GM06990 (cell line): ENCODE data around the gene POLR2B.
"Not testable (repeated sequence)": the region's sequence is repeated elsewhere in the genome, so short reads cannot be mapped to it uniquely, and the experiment has no call there.

Experiments
- DNase-seq: peaks from one replicate; pipeline ENCODE4 v3.0.0-alpha.2; 2011; ENCODE audit not compliant: insufficient read length; ENCODE audit errors: extremely low read depth
- H3K27me3 ChIP-seq: replicated peaks from 2 replicates; pipeline ENCODE4 v1.6.0; 2011; ENCODE audit warnings: low read length; ENCODE audit not compliant: control insufficient read depth, insufficient read depth
- H3K36me3 ChIP-seq: 2 replicates; pipeline ENCODE4 v1.5.1; 2011; ENCODE audit warnings: low read length; ENCODE audit not compliant: control insufficient read depth, insufficient read depth
- H3K4me3 ChIP-seq: replicated peaks from 2 replicates; pipeline ENCODE4 v1.5.1; 2011; ENCODE audit warnings: low read depth, mild to moderate bottlenecking, control low read depth, low read length
- CTCF ChIP-seq: IDR thresholded peaks from 2 replicates; pipeline ENCODE4 v1.5.1; 2011; ENCODE audit warnings: low read length, control low read depth, mild to moderate bottlenecking, inconsistent platforms; ENCODE audit not compliant: insufficient read depth, poor library complexity, severe bottlenecking

POLR2B gene

GRCh38 chr4:57044996-57045395 lies 66.3 kb downstream of the POLR2B start:
- DNase-seq, result no peak
- Histone ChIP-seq H3K4me3 (no peak overlapping the region), H3K36me3 (no peaks in the 10 kb centered on the region), H3K27me3 (no peaks in the 10 kb centered on the region)
- no peak for TF ChIP-seq CTCF

GRCh38 chr4:57047046-57047445 lies 68.3 kb downstream of the POLR2B start:
- H3K4me3 ChIP-seq, H3K36me3 ChIP-seq, DNase-seq, H3K27me3 ChIP-seq: not testable (repeated sequence)

- no peak for TF ChIP-seq CTCF
- no peak for DNase-seq
- no peaks in the 10 kb centered on the region; the same call in 1 of the 2 replicates for H3K27me3 ChIP-seq
- no peaks in the 10 kb centered on the region for H3K36me3 ChIP-seq
- H3K4me3 ChIP-seq, result no peak overlapping the region
Measured at GRCh38 chr4:57048590-57049304, 70.1 kb downstream of the POLR2B start.

GRCh38 chr4:57051095-57051494 lies 72.4 kb downstream of the POLR2B start:
- Histone ChIP-seq H3K36me3 (no peaks in the 10 kb centered on the region), H3K4me3 (no peak overlapping the region), H3K27me3 (no peaks in the 10 kb centered on the region; the same call in none of the 2 replicates)
- DNase-seq, result no peak
- TF ChIP-seq CTCF, result no peak

- no peak for TF ChIP-seq CTCF
- H3K36me3 ChIP-seq, result no peaks in the 10 kb centered on the region
Measured at GRCh38 chr4:57051524-57051923, 72.8 kb downstream of the POLR2B start.

GRCh38 chr4:57053508-57053907 lies 74.8 kb downstream of the POLR2B start:
- no peaks in the 10 kb centered on the region; the same call in none of the 2 replicates for H3K27me3 ChIP-seq
- H3K4me3 ChIP-seq, result no peak overlapping the region
- no peaks in the 10 kb centered on the region for H3K36me3 ChIP-seq
- TF ChIP-seq CTCF, result no peak
- no peak for DNase-seq

More at GRCh38 chr4:57051524-57051923, 72.8 kb downstream of the POLR2B start:
- no peak for DNase-seq
- H3K4me3 ChIP-seq, result no peak overlapping the region
- no peaks in the 10 kb centered on the region; the same call in none of the 2 replicates for H3K27me3 ChIP-seq
